ENCODE measurements around the gene PCOLCE2. TPM values are rescaled to one million over a fixed set of nuclear protein-coding genes. Genes with fewer than 3 reads are reported as not detected.

The PCOLCE2 gene
- total RNA-seq, 1 donor from 2014 or later = 23.3 TPM

DNA sequence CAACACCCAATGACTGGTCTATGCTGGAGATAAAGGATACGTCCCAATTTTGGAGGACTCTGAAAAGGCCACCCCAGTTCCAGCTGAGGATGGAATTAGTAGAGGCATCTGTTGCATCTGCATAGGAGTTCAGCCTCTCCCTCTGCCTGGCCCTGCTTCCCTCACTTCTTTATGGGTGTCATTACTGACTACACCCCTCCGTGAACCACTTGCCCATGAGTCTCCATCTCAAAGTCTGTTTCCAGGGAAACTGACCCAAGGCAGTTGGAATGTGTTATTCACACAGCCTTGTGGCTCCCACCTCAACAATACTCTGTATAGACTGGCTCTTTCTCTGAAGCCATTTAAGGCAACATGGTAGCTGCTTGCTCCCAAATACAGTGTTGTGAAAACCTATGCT, 21.4 kb upstream of the PCOLCE2 start:
- no peaks in the 10 kb centered on the region for H3K36me3 ChIP-seq
- ATAC-seq = no peak

DNA sequence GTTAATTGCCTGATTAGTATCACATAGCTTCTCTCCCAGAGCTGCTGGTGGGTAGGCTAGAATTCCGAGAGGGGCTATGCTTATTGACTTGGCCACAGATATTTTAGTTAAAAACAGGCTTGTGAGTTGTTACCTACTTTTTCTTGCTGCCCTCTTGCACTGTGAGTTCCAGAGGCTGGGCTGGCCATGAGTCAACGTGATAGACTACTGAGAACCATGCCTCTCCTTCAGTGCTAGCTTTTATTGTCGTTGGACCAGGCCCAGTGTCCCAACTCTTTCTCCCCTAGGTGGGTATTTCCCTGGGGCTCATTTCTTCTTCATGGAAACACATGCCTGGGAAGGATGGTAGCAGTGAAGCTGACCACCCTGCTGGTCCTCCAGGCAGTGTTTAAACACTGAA, 20.4 kb upstream of the PCOLCE2 start:
- intact Hi-C loops (cut with DNase I) = no loop called here
- H3K27ac ChIP-seq = no peak overlapping the region
- H3K9me3 ChIP-seq = no peaks in the 10 kb centered on the region
- DNase-seq (no peak), ATAC-seq (no peak)
- H3K4me1 ChIP-seq = no peaks in the 10 kb centered on the region
- TF ChIP-seq, protein P1, sequence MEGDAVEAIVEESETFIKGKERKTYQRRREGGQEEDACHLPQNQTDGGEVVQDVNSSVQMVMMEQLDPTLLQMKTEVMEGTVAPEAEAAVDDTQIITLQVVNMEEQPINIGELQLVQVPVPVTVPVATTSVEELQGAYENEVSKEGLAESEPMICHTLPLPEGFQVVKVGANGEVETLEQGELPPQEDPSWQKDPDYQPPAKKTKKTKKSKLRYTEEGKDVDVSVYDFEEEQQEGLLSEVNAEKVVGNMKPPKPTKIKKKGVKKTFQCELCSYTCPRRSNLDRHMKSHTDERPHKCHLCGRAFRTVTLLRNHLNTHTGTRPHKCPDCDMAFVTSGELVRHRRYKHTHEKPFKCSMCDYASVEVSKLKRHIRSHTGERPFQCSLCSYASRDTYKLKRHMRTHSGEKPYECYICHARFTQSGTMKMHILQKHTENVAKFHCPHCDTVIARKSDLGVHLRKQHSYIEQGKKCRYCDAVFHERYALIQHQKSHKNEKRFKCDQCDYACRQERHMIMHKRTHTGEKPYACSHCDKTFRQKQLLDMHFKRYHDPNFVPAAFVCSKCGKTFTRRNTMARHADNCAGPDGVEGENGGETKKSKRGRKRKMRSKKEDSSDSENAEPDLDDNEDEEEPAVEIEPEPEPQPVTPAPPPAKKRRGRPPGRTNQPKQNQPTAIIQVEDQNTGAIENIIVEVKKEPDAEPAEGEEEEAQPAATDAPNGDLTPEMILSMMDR (IDR thresholded peaks at IDR 0.05) = no peak
- no peaks in the 10 kb centered on the region for H3K27me3 ChIP-seq
- no peaks in the 10 kb centered on the region for H3K36me3 ChIP-seq
- H3K4me3 ChIP-seq = no peak overlapping the region

More for the DNA sequence above, 21.4 kb upstream of the PCOLCE2 start:
- Histone ChIP-seq H3K27ac (no peak overlapping the region), H3K9me3 (no peaks in the 10 kb centered on the region), H3K27me3 (no peaks in the 10 kb centered on the region), H3K4me1 (no peaks in the 10 kb centered on the region), H3K4me3 (no peak overlapping the region)
- intact Hi-C loops (cut with DNase I) = no loop called here
- no peak for DNase-seq
- TF ChIP-seq, protein P1 (IDR thresholded peaks at IDR 0.05) = no peak

DNA sequence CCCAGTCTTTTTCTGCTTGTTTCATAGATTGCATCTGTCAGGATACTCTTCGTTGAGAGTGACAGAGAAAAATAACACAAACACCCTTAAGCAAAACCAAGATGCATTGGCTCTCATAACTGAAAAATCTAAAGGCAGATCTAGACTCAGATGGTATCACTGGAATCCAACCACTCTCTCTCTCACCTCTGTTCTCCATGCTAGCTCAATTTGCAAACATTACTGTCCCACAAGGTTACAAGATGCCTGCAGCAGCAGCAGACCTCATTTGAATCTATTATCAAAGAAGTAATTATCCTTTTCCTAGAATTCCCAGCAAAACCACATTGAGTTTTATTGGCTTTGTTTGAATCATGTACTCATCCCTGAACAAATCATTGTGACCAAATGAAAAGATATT, 19.1 kb upstream of the PCOLCE2 start:
- intact Hi-C loops (cut with DNase I) = no loop called here
- no peak overlapping the region for H3K27ac ChIP-seq
- no peak for ATAC-seq

DNA sequence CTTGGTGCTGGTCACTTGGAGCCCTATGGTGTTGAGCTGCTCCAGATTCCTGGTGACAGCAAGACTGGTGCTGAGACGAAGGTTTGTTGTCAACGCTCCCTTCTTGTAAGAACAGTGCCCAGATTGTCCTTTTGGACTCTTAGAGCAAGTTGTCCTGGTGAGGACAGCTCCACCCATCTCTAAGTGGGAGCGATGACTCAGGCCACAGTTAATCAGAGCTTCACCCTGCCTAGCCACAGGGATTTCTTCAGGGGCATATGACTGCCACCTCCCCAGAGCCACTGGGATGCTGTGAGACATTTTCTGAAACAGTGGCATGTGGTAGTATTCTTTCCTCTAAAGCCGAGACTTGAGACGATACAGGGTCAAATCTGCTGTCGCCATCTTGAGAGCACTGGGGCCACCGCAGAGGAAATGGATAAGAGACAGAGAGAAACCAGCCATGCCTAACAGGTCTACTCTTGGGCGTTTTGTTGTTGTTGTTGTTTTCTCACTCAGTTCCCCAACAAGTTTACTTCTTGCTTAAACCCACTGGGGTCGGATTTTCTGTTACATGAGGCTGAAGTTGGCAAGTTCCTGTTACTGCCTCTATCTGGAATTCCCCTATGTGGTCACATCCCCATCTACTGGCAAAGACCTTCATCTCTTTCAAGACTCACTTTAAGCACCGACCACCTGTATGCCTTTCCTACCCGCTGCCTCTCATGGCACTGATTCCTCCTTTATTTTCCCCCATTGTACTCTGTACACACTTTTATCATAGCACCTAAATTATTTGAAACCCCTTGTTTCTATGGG, 16.0 kb upstream of the PCOLCE2 start:
- no peak for DNase-seq
- intact Hi-C loops (cut with DNase I) = no loop called here
- no peak overlapping the region for H3K4me3 ChIP-seq
- TF ChIP-seq, protein P1 (IDR thresholded peaks at IDR 0.05) = no peak
- H3K36me3 ChIP-seq = no peaks in the 10 kb centered on the region
- H3K27ac ChIP-seq = no peak overlapping the region
- peak; percentile 90 for ATAC-seq
- H3K27me3 ChIP-seq = no peaks in the 10 kb centered on the region
- no peaks in the 10 kb centered on the region for H3K9me3 ChIP-seq
- H3K4me1 ChIP-seq = no peaks in the 10 kb centered on the region

More for the DNA sequence above, 19.1 kb upstream of the PCOLCE2 start:
- Histone ChIP-seq H3K4me3 (no peak overlapping the region), H3K4me1 (no peaks in the 10 kb centered on the region), H3K9me3 (no peaks in the 10 kb centered on the region), H3K27me3 (no peaks in the 10 kb centered on the region), H3K36me3 (no peaks in the 10 kb centered on the region)
- TF ChIP-seq, protein P1 (IDR thresholded peaks at IDR 0.05) = no peak
- DNase-seq = no peak

DNA sequence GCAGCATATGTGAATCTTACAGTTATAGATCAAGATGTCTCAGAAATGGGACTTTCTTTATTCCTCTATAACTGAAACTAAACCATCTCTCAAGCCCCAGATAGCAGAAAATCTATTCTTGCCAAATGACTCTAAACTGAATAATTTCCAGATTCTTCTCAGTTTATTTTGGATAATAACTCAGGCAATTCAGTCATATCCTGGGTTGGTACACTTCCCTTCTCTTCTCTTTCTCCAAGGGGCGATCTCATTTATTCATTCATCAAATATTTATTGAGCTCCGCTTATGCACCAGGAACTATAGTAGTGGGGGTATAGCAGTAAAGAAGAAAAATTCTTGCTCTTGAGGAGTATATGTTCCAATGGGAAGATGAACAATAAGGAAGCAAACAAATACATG, 13.5 kb upstream of the PCOLCE2 start:
- H3K36me3 ChIP-seq = no peaks in the 10 kb centered on the region
- ATAC-seq (no peak), DNase-seq (no peak)
- intact Hi-C loops (cut with DNase I) = no loop called here
- H3K4me1 ChIP-seq = no peaks in the 10 kb centered on the region
- H3K9me3 ChIP-seq = no peaks in the 10 kb centered on the region
- H3K27ac ChIP-seq = no peak overlapping the region
- TF ChIP-seq, protein P1 (IDR thresholded peaks at IDR 0.05) = no peak
- no peak overlapping the region for H3K4me3 ChIP-seq
- H3K27me3 ChIP-seq = no peaks in the 10 kb centered on the region
